RKO (cell line): ENCODE results near the gene SERPINB2.
"Not testable (repeated sequence)": the region's sequence is repeated elsewhere in the genome, so short reads cannot be mapped to it uniquely, and the experiment has no call there.

Experiments
- DNase-seq: peaks from one replicate; pipeline ENCODE4 v3.0.0-alpha.2; 2016; ENCODE audit warnings: low spot score

SERPINB2 gene

DNA sequence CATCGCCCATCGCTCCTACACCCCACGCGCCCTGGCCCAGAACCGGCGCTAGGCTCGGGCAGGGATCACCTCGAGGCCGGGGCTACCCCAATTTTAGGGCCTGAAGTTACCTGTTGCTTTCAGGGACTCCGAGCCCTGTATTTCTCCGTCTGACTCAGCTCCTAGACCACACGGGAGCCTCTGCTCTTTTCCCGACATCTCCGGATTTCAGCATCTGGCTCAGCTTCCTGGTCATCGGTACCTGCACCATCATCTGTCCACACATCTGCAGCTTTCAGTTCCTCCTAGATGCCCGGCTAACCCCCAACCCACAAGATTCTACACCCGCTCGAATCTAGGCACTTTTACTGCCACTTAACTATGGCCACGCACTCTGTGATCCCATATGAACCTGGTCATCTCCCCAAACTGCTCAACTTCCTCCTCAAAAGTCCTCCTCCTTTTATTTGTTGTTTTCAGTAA, 49.5 kb downstream of the SERPINB2 start:
- DNase-seq = no peak

GRCh38 chr18:63940008-63940407, 52.5 kb downstream of the SERPINB2 start:
- DNase-seq = no peak

GRCh38 chr18:63940543-63941050, 53.1 kb downstream of the SERPINB2 start:
- not testable (repeated sequence) for DNase-seq

- DNase-seq = no peak
These were observed 59.7 kb downstream of the SERPINB2 start for GRCh38 chr18:63947051-63947790.

DNA sequence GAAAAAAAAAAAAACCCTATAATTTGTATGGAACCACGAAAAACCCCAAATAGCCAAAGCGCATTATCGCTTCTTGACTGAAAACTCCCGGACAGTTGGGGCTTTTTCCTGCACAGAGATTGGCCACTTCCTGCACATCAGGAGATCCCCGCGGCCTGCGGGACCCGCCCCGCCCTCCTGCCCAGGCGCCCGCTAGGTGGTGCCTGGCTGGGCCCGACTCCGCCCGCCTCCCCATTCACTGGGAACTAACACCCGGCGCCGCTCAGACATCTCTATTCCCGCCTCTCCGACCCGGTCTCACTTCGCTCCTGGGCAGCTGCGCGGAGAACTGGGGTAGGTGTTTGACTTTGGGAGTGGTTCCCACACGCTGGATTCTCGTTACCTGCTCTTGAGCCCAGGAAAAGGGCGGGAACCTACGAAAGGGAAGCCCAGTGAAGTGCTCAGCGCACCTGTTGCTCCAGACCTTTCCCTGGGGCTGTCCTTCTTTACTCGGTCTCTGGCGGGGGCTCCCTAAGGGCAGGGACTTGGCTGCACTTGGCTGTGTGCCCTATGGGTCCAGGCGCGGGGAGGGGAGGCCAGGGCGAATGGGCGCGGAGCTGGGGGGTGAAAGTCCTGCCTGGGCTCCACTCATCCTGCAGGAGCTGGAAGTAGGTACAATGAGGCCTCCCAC, 61.7 kb downstream of the SERPINB2 start, which contains the start of gene HMSD:
TSS of gene HMSD (plus strand) at position 234 of the 670 bp plus-strand sequence. CDS start 4,155 bp downstream, outside the sequence.
- DNase-seq = peak; percentile 89

- DNase-seq = peak; percentile 81
These were observed 63.8 kb downstream of the SERPINB2 start for GRCh38 chr18:63951302-63951705.
